Measurements from ENCODE around the gene SLC23A3.

The SLC23A3 gene

DNA sequence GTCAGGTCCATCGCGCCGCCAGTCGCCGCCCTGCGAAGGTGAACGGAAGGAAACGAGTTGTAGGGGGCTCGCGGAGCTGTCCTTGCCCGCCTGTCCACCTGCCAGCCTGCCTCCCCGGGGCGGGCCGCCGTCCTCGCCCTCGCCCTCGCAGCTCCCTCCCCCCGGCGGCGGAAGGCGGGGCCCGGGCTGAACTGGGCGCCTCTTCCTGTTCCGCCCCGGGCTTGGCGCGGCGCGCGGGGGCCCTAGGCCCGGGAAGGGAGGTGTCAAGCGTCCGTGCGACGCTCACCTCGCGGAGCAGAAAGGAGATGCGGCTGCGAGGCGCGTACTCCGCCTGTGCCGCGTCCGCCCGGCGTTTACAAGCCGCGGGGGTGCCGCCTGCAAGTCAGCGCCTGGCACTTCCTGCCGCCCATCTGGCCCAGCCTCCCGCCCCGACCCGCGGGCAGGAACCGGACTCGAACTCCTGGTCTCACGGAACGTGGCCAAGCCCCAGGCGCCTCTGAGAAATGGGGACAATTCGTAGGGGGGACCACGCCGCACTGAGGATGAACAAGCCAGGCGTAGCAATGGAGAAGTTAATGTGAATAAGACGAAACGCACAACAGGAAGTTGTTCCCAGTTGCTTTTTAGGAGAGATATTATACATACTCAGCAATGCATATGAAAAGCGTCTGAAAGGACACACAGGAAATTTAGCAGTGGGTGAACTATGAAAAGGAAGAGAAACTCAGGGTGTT is 7.2 kb upstream of the SLC23A3 start, which contains the start of gene CNPPD1:
CNPPD1 (minus strand) TSS at position 108 of the 734 bp plus-strand sequence; CDS start at position 11, 97 bp downstream.
- peak within 1 kb of the TSS; percentile 89 for H3K27ac ChIP-seq
- TF ChIP-seq, protein P1, sequence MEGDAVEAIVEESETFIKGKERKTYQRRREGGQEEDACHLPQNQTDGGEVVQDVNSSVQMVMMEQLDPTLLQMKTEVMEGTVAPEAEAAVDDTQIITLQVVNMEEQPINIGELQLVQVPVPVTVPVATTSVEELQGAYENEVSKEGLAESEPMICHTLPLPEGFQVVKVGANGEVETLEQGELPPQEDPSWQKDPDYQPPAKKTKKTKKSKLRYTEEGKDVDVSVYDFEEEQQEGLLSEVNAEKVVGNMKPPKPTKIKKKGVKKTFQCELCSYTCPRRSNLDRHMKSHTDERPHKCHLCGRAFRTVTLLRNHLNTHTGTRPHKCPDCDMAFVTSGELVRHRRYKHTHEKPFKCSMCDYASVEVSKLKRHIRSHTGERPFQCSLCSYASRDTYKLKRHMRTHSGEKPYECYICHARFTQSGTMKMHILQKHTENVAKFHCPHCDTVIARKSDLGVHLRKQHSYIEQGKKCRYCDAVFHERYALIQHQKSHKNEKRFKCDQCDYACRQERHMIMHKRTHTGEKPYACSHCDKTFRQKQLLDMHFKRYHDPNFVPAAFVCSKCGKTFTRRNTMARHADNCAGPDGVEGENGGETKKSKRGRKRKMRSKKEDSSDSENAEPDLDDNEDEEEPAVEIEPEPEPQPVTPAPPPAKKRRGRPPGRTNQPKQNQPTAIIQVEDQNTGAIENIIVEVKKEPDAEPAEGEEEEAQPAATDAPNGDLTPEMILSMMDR (conservative IDR thresholded peaks at IDR 0.05), result no peak; the same call in 1 of the 2 replicates
- no peak for TF ChIP-seq ZFX (IDR thresholded peaks at IDR 0.05)

DNA sequence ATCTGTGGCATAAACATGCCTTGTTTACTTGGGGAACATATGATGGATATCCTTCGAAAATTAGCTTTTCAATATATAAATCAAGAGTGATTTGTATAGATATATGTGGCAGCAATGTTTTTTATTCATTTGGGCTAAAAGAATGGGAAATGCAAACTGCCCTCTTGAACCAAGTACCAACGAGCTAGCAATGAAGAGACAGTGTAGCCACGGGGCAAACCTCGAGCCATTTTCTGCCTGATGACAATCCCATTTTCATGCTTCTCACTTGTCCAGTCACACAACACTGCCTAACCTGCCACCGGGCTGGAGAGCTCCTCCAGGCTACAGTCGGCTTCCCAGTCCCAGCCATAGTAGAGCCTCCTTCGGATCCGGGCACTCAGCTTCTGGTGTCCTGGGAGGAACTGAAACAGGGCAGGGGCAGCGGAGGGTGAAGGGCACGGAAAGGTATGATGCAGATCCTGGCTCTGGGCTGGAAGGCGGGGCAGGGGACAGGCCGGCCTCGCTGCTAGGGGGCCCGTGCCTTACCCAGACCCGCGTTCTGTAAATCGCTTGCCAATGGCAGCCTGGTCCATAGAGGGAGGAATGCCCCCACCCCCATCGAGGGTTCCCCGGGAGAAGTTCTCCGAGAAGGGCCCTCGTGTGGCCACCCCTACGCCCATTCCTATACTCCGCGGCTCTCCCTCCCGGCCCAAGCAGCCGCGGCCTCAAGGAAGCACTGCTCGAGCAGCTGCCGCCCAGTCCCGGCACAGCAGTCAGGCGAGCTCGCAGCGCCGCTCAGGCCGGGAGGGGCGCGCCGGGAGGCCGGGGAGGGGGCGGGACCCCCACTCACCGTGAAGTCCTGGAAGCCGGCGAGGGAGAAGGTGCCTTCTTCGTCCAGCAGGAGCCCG is 6.3 kb upstream of the SLC23A3 start:
- H3K27ac ChIP-seq, result peak overlapping the region; percentile 89
- TF ChIP-seq, protein P1 (conservative IDR thresholded peaks at IDR 0.05), result peak; percentile 27
- TF ChIP-seq ZFX (IDR thresholded peaks at IDR 0.05), result peak; percentile 43; the same call in 1 of the 2 replicates

DNA sequence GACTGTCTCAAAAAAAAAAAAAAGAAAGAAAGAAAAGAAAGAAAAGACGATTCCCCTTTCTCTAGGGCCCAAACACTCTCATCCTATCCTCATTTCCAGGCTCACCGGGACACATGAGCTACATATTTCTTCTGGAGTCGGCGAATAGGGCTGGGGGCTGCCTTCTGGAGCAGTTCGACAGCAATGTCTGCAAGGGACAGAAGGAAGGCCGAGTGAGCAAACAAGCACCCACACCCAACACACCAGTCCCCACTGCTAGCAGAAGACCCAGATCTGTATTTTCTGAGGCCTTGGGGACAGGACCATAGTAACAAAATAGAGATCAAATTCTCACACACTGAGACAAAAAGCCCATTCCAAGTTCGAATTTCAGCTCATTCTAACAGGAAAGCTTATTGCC is 5.7 kb upstream of the SLC23A3 start:
- TF ChIP-seq ZFX (IDR thresholded peaks at IDR 0.05), result no peak
- TF ChIP-seq, protein P1 (conservative IDR thresholded peaks at IDR 0.05), result no peak
- peak overlapping the region; percentile 89 for H3K27ac ChIP-seq

DNA sequence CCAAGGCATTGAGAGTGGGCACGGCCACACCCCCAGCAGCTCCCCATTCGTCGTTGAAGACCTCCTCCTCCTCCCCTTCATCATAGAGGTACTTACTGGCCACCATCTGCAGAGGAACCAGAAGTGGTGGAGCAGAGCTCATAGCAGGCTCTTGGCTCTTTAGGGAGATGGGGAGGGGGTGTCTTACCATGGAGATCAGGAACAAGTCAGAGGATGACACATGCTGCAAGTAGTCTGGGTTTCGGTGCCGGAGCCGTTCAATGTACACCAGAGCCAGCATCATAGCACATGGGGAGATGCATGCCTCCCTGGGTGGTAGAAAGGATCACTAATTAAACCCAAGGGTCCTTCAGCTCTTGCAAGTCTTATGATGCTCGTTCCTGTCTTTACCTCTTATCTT is 5.0 kb upstream of the SLC23A3 start:
- TF ChIP-seq, protein P1 (conservative IDR thresholded peaks at IDR 0.05), result no peak
- TF ChIP-seq ZFX (IDR thresholded peaks at IDR 0.05), result no peak
- no peak overlapping the region for H3K27ac ChIP-seq

DNA sequence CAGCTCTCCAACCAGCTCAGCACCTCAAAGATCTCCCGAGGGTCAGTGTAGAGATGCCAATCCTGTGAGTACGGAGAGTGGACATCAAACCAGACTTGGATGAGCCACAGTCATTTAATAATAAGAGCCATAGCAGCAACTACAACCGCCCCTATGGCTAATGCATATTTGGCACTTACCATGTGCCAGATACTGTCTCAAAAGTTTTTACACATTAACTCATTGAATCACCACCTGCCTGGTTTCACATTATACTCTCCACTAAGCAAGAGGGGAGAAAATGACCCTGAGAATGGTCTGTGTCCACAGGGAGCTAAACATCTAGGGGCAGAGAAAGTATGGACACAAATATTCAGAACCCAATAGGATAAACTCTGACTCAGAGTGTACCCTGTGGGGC is 4.3 kb upstream of the SLC23A3 start:
- TF ChIP-seq, protein P1 (conservative IDR thresholded peaks at IDR 0.05), result no peak
- no peak for TF ChIP-seq ZFX (IDR thresholded peaks at IDR 0.05)
- H3K27ac ChIP-seq, result no peak overlapping the region

DNA sequence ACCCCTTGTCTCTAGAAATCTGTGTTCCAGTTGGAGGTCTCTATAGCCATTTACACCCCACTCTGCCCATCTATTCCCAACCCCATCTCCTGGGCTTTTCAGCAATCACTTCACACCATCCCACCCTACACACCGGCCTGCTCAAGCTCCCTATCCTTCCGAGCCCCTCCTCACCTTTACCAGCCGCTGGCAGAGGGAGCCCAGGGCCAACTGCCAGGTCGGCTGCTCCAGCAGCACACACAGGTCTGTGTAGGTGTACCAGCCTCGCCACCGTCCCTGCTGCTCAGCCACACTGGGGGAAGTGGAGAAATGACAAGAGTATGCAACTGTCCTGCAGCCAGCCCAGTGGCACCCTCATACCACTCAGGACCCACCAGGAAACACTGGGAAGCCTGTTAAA is 3.3 kb upstream of the SLC23A3 start:
- H3K27ac ChIP-seq, result no peak overlapping the region
- TF ChIP-seq, protein P1 (conservative IDR thresholded peaks at IDR 0.05), result no peak
- TF ChIP-seq ZFX (IDR thresholded peaks at IDR 0.05), result no peak

Data from C4-2B (cell line).